Measurements from ENCODE around the gene SERF1B. TPM values are rescaled to one million over a fixed set of nuclear protein-coding genes. Genes with fewer than 3 reads are reported as not detected.

Gene SERF1B
- 69.0 to 74.6 TPM (median 71.4 TPM) in 5 replicates for total RNA-seq (2022; extraction: Qiagen RNA extraction)

GRCh38 chr5:70025106-70025844 lies at the start of gene SERF1B:
Gene SERF1B (plus strand): TSS chr5:70025251. CDS start chr5:70025452, 201 bp downstream.

Other genes starting within 250 kb of the SERF1B start
- 37.5 to 46.7 TPM (median 42.6 TPM) in 5 replicates for gene SMN2, start 24.4 kb downstream of the SERF1B start, total RNA-seq (2022; extraction: Qiagen RNA extraction)